Fibroblast of lung (primary cell): Measurements from ENCODE around the gene PCDHA9. TPM values are rescaled to one million over a fixed set of nuclear protein-coding genes. Genes with fewer than 3 reads are reported as not detected.
"Not testable (repeated sequence)": the region's sequence is repeated elsewhere in the genome, so short reads cannot be mapped to it uniquely, and the experiment has no call there.

Experiments used
- DNase-seq, 2 donors: peaks; one replicate each; pipeline versions ENCODE4 v3.0.0 to v3.0.0-alpha.2; 2010; ENCODE audit warnings: low read depth in 2 of 2
- H2AFZ ChIP-seq: 2 replicates; pipeline ENCODE4 v1.5.1; 2012; ENCODE audit warnings: low read length, control low read depth, inconsistent platforms
- H3K27ac ChIP-seq: 2 replicates; pipeline ENCODE4 v1.5.1; 2011; ENCODE audit warnings: low read length, control low read depth; ENCODE audit not compliant: insufficient read depth
- H3K27me3 ChIP-seq: 2 replicates; pipeline ENCODE4 v1.5.1; 2011; ENCODE audit warnings: mild to moderate bottlenecking, low read length; ENCODE audit not compliant: control insufficient read depth, insufficient read depth
- H3K36me3 ChIP-seq: 2 replicates; pipeline ENCODE4 v1.5.1; 2011; ENCODE audit warnings: low read length; ENCODE audit not compliant: control insufficient read depth, insufficient read depth
- H3K4me1 ChIP-seq: 2 replicates; pipeline ENCODE4 v1.5.1; 2011; ENCODE audit warnings: low read length; ENCODE audit not compliant: control insufficient read depth, insufficient read depth; ENCODE audit errors: extremely low read depth
- H3K4me2 ChIP-seq: 2 replicates; pipeline ENCODE4 v1.5.1; 2011; ENCODE audit warnings: low read length, control low read depth; ENCODE audit not compliant: insufficient read depth; ENCODE audit errors: extremely low read depth
- H3K4me3 ChIP-seq, 4 experiments: fragments of 200-600 bp in 1 of 4; sonication (generic) in 1 of 4; replicated peaks in 1 of 4; 2 replicates each; pipeline ENCODE4 v1.5.1; 2011 to 2016; ENCODE audit warnings: low read length in 4 of 4, low read depth in 3 of 4, mild to moderate bottlenecking in 3 of 4, control low read depth in 2 of 4, inconsistent platforms in 1 of 4, mixed read lengths in 1 of 4; ENCODE audit not compliant: insufficient read depth in 1 of 4; ENCODE audit errors: control extremely low read depth in 1 of 4
- H3K79me2 ChIP-seq: 2 replicates; pipeline ENCODE4 v1.5.1; 2012; ENCODE audit warnings: mild to moderate bottlenecking, low read length, inconsistent platforms; ENCODE audit not compliant: control insufficient read depth, insufficient read depth
- H3K9ac ChIP-seq: 2 replicates; pipeline ENCODE4 v1.5.1; 2011; ENCODE audit warnings: mild to moderate bottlenecking, low read length, control low read depth; ENCODE audit not compliant: insufficient read depth
- H3K9me3 ChIP-seq: 2 replicates; pipeline ENCODE4 v1.5.1; 2012; ENCODE audit warnings: low read depth, low read length; ENCODE audit not compliant: control insufficient read depth, insufficient read depth
- H4K20me1 ChIP-seq: 2 replicates; pipeline ENCODE4 v1.5.1; 2011; ENCODE audit warnings: low read length; ENCODE audit not compliant: control insufficient read depth, insufficient read depth; ENCODE audit errors: extremely low read depth
- EZH2 ChIP-seq: IDR thresholded peaks from 2 replicates; pipeline ENCODE4 v1.5.1; 2012; ENCODE audit warnings: low read length, control low read depth, mild to moderate bottlenecking; ENCODE audit errors: missing control alignments
- polyA plus RNA-seq, 2 donors: library from polyadenylated mRNA; depleted of rRNA in 1 of 2; stranded (reverse) in 1 of 2; unstranded in 1 of 2; fragments of >200 nt; gene quantifications; 2 replicates each; pipeline ENCODE4 v1.2.1, GENCODE V29; 2011 to 2012; ENCODE audit warnings: missing spikeins in 1 of 2
- total RNA-seq: library from RNA; depleted of rRNA; stranded (reverse); fragments of >200 nt; gene quantifications from 2 replicates; pipeline ENCODE4 v1.2.1, GENCODE V29; 2014
- TF ChIP-seq, protein P1 (sequence below), 2 donors: IDR thresholded peaks in 1 of 2; conservative IDR thresholded peaks in 1 of 2; 1 replicate in 1 of 2; 2 replicates in 1 of 2; pipeline ENCODE4 v1.5.1; 2011 to 2012; ENCODE audit warnings: low read length in 2 of 2, control low read depth in 1 of 2, inconsistent platforms in 1 of 2, low read depth in 1 of 2, mild to moderate bottlenecking in 1 of 2

PCDHA9 gene
- total and polyA plus RNA-seq, 2 donors (not counting 1 experiment from before 2014, with no cell fraction given) = 0.03 to 0.33 TPM

DNA sequence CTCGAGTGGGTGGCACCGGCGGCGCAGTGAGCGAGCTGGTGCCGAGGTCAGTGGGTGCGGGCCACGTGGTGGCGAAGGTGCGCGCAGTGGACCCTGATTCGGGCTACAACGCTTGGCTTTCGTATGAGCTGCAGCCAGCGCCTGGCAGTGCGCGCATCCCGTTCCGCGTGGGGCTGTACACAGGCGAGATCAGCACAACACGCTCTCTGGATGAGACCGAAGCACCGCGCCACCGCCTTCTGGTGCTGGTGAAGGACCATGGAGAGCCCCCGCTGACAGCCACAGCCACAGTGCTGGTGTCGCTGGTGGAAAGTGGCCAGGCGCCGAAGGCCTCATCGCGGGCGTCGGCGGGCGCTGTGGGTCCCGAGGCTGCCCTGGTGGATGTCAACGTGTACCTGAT lies 24.7 kb upstream of the PCDHA9 start:
- no peaks in the 10 kb centered on the region for H3K36me3 ChIP-seq
- no peak for TF ChIP-seq EZH2
- TF ChIP-seq, protein P1, sequence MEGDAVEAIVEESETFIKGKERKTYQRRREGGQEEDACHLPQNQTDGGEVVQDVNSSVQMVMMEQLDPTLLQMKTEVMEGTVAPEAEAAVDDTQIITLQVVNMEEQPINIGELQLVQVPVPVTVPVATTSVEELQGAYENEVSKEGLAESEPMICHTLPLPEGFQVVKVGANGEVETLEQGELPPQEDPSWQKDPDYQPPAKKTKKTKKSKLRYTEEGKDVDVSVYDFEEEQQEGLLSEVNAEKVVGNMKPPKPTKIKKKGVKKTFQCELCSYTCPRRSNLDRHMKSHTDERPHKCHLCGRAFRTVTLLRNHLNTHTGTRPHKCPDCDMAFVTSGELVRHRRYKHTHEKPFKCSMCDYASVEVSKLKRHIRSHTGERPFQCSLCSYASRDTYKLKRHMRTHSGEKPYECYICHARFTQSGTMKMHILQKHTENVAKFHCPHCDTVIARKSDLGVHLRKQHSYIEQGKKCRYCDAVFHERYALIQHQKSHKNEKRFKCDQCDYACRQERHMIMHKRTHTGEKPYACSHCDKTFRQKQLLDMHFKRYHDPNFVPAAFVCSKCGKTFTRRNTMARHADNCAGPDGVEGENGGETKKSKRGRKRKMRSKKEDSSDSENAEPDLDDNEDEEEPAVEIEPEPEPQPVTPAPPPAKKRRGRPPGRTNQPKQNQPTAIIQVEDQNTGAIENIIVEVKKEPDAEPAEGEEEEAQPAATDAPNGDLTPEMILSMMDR (conservative IDR thresholded peaks at IDR 0.05 in 1 of 2, IDR thresholded peaks at IDR 0.05 in 1 of 2; ENCODE audit: low read depth in 1 of 2, low read length in 2 of 2) = no peak
- no peak overlapping the region for H3K4me3 ChIP-seq
- H3K79me2 ChIP-seq = no peaks in the 10 kb centered on the region
- no peak overlapping the region for H3K4me2 ChIP-seq
- DNase-seq = no peak
- no peak overlapping the region for H3K27ac ChIP-seq
- no peaks in the 10 kb centered on the region for H3K27me3 ChIP-seq
- no peak overlapping the region for H3K9ac ChIP-seq
- no peaks in the 10 kb centered on the region for H3K9me3 ChIP-seq
- H2AFZ ChIP-seq = no peak overlapping the region
- H4K20me1 ChIP-seq = no peaks in the 10 kb centered on the region
- H3K4me1 ChIP-seq = no peaks in the 10 kb centered on the region

DNA sequence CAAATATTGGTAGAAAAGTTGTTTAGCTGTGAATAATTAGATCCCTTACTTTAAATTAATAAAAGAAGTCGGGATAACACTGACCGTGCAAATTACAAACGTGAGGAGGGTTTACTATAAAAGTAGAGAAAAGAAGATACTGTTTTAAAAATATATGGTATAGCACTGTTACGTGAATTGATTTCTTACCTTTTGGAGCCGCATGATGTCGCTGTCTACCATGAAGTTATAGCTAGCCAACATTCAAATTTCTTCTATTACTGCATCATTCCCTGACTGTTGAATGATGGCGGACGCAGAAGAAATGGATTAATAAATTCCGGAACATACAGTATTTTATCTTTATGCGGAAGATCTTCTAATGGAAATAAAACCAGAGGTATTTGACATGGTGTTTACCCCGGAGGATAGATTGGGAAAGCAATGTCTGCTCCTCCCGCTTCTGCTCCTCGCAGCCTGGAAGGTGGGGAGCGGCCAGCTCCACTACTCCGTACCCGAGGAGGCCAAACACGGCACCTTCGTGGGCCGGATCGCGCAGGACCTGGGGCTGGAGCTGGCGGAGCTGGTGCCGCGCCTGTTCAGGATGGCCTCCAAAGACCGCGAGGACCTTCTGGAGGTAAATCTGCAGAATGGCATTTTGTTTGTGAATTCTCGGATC lies 20.3 kb upstream of the PCDHA9 start, which contains the start of gene PCDHA6:
Gene PCDHA6 (plus strand): TSS at position 257 of the 658 bp plus-strand sequence. CDS start 132 bp downstream, at position 389.
- TF ChIP-seq EZH2 = no peak
- TF ChIP-seq, protein P1 (conservative IDR thresholded peaks at IDR 0.05 in 1 of 2, IDR thresholded peaks at IDR 0.05 in 1 of 2; ENCODE audit: low read depth in 1 of 2, low read length in 2 of 2) = no peak
- H3K4me1 ChIP-seq = no peaks in the 10 kb centered on the region
- H3K4me2 ChIP-seq = no peak within 1 kb of the TSS
- no peaks in the 10 kb centered on the region for H3K36me3 ChIP-seq
- no peak within 1 kb of the TSS for H3K27ac ChIP-seq
- peak within 1 kb of the TSS in 1 of 4 experiments; percentile 38 for H3K4me3 ChIP-seq
- no peaks in the 10 kb centered on the region for H3K79me2 ChIP-seq
- H3K9ac ChIP-seq = no peak within 1 kb of the TSS
- H4K20me1 ChIP-seq = no peaks in the 10 kb centered on the region
- DNase-seq = no peak
- H2AFZ ChIP-seq = no peak within 1 kb of the TSS
- no peaks in the 10 kb centered on the region for H3K9me3 ChIP-seq
- H3K27me3 ChIP-seq = no peaks in the 10 kb centered on the region

DNA sequence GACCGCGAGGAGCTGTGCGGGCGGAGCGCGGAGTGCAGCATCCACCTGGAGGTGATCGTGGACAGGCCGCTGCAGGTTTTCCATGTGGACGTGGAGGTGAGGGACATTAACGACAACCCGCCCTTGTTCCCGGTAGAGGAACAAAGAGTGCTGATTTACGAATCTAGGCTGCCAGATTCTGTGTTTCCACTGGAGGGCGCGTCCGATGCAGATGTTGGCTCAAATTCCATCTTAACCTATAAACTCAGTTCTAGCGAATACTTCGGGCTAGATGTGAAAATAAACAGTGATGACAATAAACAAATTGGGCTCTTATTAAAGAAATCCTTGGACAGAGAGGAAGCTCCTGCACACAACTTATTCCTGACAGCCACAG lies 19.8 kb upstream of the PCDHA9 start:
- H3K79me2 ChIP-seq = no peaks in the 10 kb centered on the region
- H2AFZ ChIP-seq = no peak overlapping the region
- no peak overlapping the region for H3K4me2 ChIP-seq
- no peaks in the 10 kb centered on the region for H3K9me3 ChIP-seq
- no peak overlapping the region for H3K9ac ChIP-seq
- H3K27ac ChIP-seq = no peak overlapping the region
- peak overlapping the region in 1 of 4 experiments; percentile 38 for H3K4me3 ChIP-seq
- no peaks in the 10 kb centered on the region for H3K36me3 ChIP-seq
- no peak for DNase-seq
- no peaks in the 10 kb centered on the region for H4K20me1 ChIP-seq
- no peak for TF ChIP-seq EZH2
- TF ChIP-seq, protein P1 (conservative IDR thresholded peaks at IDR 0.05 in 1 of 2, IDR thresholded peaks at IDR 0.05 in 1 of 2; ENCODE audit: low read depth in 1 of 2, low read length in 2 of 2) = no peak
- H3K4me1 ChIP-seq = no peaks in the 10 kb centered on the region
- no peaks in the 10 kb centered on the region for H3K27me3 ChIP-seq

DNA sequence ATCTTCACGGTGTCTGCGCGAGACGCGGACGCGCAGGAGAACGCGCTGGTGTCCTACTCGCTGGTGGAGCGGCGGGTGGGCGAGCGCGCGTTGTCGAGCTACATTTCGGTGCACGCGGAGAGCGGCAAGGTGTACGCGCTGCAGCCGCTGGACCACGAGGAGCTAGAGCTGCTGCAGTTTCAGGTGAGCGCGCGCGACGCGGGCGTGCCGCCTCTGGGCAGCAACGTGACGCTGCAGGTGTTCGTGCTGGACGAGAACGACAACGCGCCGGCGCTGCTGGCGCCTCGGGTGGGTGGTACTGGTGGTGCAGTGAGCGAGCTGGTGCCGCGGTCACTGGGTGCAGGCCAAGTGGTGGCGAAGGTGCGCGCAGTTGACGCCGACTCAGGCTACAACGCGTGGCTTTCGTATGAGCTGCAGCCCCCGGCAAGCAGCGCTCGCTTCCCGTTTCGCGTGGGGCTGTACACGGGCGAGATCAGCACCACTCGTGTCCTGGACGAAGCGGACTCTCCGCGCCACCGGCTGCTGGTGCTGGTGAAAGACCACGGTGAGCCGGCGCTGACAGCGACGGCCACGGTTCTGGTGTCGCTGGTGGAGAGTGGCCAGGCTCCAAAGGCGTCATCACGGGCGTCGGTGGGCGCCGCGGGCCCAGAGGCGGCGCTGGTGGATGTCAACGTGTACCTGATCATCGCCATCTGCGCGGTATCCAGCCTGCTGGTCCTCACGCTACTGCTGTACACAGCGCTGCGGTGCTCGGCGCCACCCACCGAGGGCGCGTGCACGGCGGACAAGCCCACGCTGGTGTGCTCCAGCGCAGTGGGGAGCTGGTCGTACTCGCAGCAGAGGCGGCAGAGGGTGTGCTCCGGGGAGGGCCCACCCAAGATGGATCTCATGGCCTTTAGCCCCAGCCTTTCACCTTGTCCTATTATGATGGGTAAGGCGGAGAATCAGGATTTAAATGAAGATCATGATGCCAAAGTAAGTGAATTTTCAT lies 18.4 kb upstream of the PCDHA9 start:
- not testable (repeated sequence) for H2AFZ ChIP-seq, H4K20me1 ChIP-seq, H3K9ac ChIP-seq, DNase-seq, H3K4me2 ChIP-seq, H3K27me3 ChIP-seq, H3K9me3 ChIP-seq, H3K27ac ChIP-seq, H3K4me3 ChIP-seq, H3K79me2 ChIP-seq, H3K4me1 ChIP-seq, H3K36me3 ChIP-seq
